HG03575 (cell line): ENCODE results near the gene AGBL5.

Source experiments
- ATAC-seq: cut with Tn5 transposase; IDR thresholded peaks from one replicate; pipeline ENCODE4 v1.9.1; 2021; ENCODE audit not compliant: unreplicated experiment, insufficient number of reproducible peaks, low FRiP score; ENCODE audit errors: extremely low read depth

The AGBL5 gene

DNA sequence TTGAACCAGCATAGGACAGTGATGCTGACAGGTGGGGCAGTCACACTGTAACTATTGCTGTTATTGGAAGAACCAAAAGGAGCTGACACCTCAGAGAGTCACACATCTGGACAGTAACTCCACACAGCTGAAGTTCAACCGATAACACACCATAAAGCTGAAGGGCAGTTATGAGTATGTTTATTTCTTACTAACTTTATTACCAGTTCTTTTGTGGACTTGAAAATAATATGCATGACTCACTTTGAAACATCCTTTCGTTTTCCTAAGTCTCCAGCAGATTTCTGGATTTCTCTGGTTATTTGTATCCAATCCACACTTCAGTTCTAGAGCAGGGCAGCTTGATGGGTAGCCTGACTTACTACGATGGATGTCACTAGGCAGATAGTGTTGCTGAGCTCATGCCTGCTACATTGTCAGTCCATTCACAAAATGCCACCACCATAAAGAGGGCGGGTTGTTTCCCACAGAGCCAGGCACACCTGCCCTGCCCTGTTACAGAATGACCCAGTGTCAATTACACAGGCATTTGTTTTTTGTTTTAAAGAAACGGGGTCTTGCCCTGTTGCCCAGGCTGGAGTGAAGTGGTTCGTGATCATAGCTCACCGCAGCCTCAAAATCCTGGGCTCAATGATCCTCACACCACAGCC, 8.4 kb upstream of the AGBL5 start:
- ATAC-seq = no peak

GRCh38 chr2:27049422-27050280, 1.8 kb upstream of the AGBL5 start:
- no peak for ATAC-seq

DNA sequence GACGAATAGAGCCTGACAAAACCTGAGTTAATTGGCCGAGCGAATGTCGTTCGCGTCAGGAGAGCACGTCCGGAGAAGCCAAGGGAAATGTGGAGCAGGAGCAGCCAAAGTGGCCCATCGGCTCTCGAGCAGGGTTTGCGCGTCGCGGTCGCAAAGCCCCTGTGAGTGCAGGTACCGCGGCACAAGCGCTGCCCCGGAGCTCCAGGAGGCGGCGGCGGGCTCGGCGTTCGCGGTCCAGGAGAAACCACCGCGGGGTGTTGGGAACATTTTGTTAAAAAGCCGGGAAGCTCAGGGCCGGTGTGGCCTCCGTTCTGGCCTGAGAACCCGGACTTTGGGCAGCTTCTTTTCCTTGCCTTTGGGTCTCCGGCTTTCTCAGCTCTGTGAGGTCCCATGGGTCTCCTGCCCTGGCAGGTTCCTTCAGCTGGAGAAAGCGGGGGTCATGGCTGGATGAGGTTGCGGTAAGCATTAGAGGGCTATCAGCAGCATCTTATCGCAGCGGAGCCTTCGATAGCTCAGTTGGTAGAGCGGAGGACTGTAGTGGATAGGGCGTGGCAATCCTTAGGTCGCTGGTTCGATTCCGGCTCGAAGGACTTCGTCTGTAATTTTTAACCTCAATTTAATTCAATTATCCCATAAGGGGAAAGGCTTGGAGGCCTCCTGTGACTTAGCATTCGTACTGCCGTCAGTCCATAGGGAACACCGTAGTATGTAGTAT, 1.0 kb upstream of the AGBL5 start:
- peak; percentile 33 for ATAC-seq

GRCh38 chr2:27051902-27052645, 606 bp downstream of the AGBL5 start:
- no peak for ATAC-seq

- ATAC-seq = no peak
These were observed 1.9 kb downstream of the AGBL5 start for GRCh38 chr2:27053321-27053720.

- no peak for ATAC-seq
These were observed 2.3 kb downstream of the AGBL5 start for GRCh38 chr2:27053776-27054175.

GRCh38 chr2:27054721-27055120, 3.3 kb downstream of the AGBL5 start:
- ATAC-seq = no peak

DNA sequence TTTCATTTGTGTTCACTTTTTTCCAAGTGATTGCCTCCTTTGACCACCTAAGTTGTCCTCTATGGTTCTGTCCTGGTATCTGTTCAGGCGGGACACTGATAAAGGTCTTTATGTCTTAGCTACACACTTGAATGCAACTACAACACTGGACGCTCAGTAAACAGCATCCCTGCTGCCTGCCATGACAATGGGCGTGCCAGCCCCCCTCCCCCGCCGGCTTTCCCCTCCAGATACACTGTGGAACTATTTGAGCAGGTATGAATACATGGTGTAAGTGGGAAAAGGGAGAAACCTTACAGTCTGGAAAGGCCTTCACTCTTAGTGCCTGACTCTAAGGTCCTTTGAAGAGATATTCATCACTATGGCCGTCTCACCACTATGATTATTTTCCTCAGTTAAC, 5.7 kb downstream of the AGBL5 start:
- ATAC-seq = no peak

DNA sequence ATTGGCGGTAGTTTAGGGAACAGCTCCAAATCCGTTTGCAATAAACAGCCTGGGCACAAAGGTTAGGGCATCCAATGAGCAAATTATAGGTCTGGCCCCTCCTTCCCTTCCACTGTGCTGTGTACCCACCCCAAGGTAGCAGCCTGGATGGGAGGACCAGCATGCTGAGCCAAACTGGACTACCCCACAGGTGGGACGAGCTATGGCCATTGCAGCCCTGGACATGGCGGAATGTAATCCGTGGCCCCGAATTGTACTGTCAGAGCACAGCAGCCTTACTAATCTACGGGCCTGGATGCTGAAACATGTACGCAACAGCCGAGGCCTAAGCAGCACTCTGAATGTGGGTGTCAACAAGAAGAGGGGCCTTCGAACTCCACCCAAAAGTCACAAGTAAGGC, 6.7 kb downstream of the AGBL5 start:
- no peak for ATAC-seq

DNA sequence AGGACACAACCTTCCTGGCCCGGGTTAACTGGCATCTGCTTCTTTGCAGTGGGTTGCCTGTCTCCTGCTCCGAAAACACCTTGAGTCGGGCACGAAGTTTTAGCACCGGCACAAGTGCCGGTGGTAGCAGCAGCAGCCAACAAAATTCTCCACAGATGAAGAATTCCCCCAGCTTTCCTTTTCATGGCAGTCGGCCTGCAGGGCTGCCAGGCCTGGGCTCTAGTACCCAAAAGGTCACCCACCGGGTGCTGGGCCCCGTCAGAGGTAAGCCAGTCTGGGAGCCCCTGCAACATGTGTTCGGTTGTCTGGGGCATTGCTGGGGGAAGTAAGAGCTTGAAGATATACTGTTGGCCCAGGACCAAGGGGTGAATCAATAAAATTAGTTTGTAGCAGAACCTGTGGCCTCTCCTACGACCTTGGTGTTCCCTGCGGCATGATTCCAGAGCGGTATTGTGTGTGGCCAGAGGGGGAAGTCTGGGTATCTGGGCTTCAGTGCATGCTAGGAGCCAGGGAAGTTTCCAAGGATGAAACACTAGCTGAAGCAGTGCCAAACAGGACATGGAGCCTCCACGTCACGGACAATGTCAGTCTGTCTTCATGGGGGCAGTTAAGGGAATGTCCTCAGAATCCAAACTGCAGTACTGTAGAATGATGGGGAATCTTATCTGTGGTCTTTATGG, 7.8 kb downstream of the AGBL5 start:
- ATAC-seq = no peak

DNA sequence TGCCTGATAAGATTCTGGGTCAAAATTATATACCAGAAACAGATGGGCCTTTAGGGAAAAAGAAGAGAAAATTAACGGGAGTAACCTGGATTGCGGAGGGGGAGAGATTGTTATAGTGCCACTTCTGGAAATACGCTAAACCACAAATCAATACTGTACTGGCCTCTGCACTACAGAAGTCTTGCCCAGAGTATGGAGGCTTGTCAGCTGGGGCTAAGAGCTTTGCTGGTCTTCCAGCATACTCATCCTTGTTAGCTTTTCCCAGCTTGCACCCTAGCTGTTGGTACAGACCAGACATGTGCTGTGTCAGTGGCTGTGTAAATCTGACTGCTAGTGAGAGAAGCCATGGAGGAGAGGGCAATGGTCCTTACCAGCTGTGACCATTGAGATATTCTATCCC, 8.9 kb downstream of the AGBL5 start:
- ATAC-seq = no peak

DNA sequence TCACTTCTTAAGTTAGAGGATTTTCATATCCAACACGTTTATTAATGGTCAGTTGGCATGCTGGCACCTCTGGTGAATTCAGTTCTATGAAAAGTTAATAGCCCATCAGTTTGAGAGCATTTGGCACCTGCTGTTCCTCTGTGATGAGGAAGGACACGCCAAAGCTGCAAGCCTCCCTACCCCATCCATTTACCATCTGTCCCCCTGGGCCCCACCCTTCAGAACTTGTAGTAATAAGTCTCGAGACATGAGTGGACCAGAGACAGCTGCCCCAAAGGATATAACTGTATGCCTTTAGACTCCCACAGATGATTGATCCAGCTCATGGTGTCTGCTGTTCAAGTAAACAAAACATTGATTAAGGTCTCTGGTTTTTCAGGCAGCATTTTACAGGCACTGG, 13.7 kb downstream of the AGBL5 start:
- ATAC-seq = no peak

DNA sequence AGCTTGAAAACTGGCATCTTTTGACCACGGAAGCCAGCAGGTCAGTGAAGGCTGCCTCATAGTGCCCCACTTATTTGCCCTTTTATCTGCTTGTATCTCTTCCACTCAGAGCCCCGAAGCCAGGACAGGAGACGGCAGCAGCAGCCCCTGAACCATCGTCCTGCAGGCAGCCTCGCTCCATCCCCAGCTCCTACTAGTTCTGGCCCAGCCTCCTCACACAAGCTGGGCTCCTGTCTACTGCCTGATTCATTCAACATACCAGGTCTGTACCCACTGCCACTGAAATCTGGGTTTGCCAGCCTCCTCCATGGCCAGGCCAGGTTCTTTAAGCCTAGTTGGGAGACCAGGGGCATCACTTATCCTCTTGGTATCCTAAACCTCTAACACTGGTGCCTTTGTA, 15.9 kb downstream of the AGBL5 start:
- ATAC-seq = no peak

GRCh38 chr2:27069436-27069835, 18.0 kb downstream of the AGBL5 start:
- ATAC-seq = no peak

GRCh38 chr2:27069961-27070618, 18.6 kb downstream of the AGBL5 start:
- ATAC-seq = no peak

DNA sequence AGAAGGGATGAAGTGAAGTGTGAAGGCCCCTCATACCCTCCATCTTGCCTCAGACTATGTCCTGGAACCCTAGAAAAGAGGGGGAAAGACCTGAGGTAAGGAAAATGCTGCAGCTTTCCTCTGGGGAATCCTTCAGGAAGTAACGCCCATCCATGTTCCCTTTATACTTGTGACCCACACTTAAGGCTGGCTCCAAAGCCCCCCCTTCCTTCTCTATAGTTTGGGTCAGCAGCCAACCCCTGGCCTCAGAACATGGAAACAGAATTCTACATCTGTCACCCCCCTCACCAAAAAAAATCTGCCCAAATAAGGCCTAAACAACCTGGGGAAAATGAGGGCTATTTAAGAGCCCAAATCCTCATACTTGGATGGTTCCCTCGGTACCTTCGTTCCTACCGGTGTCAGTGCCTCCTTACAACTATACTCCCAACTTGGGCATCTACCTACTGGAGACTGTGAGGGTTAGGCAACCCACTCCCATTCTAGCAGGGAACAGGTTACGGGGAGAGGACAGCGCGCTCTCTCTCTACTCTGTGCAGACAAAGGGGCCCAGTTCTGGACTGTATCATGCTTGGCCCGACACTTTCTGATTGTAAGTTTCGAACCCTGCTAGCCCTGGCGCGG, 19.3 kb downstream of the AGBL5 start:
- ATAC-seq = no peak

DNA sequence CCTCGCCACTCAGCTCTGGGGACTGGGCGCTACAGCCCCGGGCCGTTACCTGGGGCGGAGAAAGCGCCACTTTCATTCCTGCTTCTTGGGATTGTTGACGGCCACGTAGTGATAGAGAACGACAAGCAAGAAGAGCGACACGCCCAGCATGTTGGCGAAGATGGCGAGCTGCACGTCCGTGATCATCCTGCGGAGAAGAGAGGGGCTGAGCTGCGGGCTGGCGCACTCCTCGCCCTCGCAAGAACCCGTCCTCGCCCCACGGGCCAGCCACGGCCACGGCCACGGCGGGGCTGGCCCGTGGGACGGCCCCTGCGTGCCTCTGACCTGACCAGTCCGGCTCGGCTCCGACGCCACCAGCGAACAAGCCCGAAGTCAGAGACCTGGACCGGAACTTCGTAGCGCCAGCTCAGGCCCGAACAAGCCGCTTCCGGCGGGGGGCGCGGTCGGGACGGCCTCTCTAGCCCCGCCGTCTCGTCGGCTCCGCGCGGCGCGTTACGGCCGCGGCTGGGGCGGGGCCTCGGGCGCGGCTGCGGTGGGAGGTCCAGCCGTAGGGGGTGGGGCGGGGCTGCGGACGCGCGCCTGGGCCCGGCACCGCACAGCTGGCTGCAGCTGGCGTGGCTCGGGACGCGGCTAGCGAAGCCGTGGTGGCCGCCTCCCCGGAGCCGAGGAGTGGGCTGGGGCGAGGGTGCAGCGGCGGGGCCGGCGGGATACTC, 20.0 kb downstream of the AGBL5 start, which contains the start of gene OST4:
OST4 (minus strand) TSS at position 378 of the 713 bp plus-strand sequence.
- no peak for ATAC-seq
